GM19395 (cell line): ENCODE data around the gene PRRC2A.

ENCODE experiments used
- ATAC-seq: cut with Tn5 transposase; IDR thresholded peaks from one replicate; pipeline ENCODE4 v1.9.1; 2021; ENCODE audit warnings: mild to moderate bottlenecking, moderate library complexity; ENCODE audit not compliant: unreplicated experiment

The PRRC2A gene

DNA sequence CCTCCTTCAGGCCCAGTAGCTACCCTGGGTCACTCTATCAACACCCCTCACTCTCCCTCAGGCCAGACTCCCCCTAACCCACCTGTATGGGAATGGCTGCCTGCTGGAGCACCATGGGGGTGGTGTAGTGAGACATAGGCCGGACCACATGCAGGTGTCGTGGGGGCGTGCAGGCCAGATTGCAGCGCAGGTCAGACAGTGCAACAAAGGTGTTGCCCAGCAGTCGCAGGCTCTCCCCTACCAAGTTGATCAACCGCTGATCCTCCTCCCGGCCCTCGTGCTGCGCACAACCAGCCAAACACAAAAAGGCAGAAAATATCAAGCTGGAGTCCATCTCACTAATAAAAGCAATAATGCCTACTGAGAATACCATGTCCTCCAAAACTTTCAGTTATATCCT, 24.8 kb downstream of the PRRC2A start:
- no peak for ATAC-seq

DNA sequence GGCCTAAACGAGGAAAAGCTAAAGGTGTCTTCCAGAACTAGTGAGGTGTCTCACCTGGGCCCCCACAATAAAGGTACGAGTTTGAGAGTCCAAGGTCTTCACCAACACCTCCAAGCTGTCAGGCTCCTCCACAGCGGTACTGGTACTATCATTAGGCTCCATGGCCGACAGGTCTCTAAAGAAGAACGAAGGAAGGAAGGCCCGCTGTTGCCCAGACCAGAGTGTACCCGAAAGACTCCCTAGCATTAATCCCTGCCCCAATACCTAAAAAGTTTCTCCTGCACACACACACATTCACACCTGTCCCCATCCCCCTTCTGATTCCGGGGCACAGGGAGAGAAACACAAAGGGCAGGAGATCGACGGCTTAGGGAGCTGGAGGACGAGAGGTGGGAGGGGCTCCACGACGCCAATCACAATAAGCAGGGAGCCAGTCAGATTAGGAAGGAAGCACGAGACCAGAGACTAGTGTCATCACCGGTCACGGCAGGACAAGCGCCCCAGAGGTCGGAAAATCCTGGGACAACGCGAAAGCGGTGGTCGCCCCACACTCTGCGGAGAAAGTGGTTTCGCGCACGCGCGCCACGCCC, 31.2 kb downstream of the PRRC2A start:
- ATAC-seq = peak; percentile 26

DNA sequence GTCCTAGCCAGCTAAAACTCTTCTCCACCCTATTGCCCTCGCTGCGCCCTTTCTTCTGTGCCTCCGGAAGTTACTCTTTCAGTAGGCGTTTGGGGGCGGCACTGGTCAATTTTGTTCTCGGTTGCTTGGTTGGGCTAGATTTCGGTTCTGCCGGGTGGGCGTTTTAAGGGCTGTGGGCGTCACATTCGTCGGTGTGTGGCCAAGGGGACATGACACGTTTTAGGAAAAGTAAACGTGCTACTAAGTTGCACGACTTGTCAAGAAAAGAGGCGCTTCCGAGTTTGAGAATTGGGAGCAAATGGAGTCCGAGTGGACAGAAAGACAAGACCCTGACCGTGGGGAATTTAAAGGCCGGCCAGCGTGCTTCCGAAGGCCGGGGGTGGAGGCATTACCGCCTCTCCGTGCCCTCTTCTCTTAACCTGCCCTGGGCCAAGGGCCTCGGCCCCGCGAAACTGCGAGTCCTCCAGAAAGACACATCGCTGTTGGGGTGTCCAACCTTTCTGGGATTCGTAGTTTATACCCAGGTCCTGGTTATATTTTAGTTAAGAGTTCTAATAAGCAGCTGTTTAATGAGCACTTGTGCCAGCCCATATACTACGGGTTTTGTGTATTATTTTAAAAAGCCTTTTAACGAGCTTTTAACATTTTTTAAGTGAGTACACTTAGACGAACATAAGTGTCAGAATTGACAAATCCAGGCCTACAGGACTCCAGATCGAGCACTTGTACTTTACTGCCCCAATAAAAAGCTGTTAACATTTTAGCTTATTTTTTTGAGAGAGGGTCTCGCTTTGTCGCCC, 32.6 kb downstream of the PRRC2A start:
- peak; percentile 65 for ATAC-seq

DNA sequence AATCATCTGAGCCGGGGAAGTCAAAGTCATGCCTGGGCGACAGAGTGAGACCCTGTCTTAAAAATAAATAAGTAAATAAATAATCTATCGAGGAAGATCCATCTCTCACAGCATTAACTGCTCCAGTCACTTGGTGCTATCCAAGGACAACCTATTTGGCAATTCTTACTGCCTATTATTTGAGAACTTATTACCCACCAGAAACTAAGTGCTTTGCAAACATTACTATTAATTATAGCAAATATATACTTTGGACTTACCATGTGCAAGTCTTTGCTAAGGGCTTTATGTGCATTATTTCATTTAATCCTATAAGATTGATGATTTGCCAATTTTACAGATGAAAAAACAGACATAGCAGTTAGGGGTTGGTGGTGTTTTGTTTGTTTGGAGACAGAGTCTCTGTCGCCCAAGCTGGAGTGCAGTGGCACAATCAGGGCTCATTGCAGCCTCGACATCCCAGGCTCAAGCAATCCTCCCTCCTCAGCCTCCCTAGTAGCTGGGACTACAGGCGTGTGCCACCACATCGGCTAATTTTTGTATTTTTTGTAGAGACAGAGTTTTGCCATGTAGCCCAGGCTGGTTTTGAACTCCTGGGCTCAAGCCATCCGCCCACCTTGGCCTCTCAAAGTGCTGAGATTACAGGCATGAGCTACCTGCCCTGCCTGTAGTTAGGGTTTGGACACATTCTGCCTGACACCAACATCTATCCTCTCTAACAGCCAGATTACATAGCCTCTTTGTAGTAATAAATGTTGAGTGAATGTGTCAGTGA, 34.2 kb downstream of the PRRC2A start:
- no peak for ATAC-seq

DNA sequence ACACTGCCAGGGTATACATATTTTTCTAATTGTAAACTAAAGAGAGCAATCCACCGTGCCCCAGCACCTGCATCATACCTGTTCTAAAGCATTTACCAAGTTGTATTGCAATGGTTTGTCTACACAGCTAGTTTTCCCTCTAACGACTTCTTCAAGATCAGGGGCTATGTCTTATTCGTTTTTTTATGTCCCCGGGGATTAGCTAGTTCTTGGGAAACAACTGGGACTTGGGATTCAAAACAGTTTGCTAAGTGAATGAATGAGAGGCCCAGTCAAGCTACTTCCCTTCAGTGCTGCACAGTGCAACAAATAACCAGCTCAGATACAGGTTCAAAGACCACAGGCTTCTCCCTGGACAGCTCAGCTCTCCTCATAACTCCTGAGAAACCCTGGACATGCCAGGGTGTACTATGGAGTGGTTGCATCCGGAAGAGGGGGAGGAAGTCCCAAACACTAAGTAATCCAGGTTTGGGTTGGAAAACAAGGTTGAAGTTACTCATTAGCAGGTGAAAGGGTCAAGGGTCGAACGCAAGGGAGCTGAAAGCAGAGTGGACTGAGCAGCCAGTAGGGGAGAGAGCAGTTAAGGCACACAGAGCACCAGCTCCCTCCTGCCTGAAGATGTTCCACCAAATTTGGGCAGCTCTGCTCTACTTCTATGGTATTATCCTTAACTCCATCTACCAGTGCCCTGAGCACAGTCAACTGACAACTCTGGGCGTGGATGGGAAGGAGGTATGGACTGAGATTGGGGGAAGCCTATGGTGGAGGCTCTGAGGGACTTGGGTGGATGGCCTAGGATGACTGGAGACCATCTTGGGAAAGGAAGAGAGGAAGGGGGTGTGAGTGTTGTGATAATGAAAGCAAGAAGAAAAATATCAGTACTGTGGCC, 35.1 kb downstream of the PRRC2A start, which contains the start of gene APOM:
Gene APOM (plus strand): TSS at position 546 of the 889 bp plus-strand sequence. CDS start 73 bp downstream, at position 619.
- ATAC-seq = no peak

DNA sequence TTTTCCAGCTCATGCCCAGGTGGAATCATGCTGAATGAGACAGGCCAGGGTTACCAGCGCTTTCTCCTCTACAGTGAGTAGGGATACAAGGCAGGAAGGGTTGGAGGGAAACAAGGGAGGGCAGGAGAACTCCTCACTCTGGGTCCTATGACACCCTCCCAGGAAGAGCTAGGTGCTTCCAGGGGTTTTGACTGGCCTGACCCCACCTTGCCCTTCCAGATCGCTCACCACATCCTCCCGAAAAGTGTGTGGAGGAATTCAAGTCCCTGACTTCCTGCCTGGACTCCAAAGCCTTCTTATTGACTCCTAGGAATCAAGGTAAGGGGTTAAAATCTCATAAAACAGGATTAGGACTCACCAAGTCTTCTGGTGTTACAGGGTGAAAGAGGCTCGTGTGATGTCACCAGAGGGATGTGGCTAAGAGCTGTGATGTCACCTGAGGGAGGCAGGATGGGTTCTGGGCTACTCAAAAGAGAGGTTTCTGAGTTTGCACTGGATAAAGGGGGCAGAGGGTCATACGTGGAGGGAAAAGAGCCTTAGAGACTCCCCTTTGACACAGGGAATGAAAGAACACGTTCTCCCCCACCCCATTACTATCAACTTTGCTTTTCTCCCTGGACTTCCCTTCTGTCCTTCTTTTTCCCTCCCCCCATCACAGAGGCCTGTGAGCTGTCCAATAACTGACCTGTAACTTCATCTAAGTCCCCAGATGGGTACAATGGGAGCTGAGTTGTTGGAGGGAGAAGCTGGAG, 37.1 kb downstream of the PRRC2A start:
- ATAC-seq = no peak

DNA sequence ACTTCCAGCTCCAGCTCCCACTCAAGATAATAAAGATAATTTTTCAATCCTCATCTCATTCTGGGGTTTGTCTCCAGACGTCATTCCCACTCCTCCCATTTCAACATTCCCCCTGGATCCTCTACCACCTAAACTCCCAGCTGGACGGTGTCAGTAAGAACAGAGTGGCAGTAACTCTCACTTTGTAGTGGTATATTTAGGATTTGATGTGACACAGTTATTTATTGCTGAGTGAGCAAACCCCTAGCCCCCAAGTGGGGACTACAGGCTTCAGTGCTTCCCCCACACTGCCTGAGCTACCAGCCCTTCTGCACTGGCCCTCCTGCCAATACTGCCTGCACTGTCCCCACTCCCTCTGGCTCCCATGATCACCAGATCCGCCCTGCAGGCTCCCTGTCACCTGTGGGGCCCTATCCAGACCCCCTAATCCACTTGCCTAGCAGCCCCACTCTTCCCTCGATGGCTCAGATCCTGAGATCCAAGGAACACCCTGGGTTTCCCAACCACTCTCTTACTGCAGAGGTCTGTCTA, 37.7 kb downstream of the PRRC2A start:
- no peak for ATAC-seq

DNA sequence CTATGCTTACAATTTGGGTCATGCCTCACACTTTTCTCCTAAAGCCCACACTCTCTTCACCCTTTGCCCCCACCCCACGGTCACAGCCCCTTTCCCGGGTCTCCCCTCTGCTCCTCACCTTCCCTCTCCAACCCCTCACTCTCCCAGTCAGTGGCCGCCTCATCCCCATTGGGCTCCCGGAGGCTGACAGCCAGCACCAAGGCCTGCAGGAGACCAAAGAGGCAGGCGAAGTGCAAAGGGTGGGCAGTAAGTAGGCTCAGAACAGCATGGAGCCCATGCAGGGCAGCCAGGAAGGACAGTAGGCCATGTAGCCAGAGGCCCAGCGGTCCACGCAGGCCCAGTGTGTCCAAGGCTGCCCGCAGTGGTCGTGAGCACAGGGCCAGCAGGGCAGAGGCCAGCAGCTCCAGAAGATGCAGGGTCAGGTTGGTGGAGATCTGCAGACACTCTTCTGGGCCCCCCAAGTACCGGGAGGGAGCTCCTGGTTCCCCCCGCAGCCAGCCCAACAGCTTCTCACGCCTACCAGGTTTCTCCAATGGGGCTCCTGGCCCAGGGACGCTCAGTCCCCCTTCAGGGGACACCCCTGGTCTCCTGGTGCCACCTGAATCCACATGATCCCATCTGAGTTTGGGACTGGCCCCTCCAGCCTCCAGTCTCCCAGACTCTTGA, 38.6 kb downstream of the PRRC2A start:
- no peak for ATAC-seq

DNA sequence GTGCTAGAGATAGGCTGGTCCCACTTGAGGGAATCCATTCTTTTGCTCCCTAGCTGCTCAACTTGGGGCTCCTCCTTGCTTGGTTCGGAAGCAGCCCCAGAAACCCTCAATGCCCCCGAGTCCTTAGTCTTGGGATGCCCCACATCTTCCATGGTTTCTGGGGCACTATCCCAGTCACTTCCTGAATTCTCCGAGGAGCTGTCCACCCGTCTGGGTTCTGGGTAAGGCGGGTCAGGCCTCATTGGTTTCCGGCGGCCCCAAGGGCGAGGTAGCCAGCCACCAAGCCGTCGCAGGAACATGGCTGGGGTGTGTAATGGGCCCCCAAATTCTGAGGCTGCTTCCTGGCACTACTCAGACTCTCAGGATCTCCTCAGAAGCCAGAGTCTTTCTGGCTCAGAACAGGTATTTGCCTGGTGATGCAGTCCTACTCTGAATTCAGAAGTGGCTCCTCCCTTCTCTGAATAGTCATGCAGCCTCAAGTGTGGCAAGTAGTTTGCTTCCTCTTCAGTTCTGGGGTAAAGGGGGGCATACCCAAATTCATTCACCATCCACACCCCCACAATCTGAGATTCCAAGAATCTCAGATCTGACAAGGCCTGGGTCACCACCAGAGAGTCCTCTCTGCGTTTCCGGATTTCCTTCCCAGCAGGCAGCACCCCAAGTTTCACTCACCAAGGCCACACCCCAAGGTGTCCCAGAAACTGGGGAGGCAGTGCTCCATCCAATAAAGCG, 39.3 kb downstream of the PRRC2A start:
- ATAC-seq = no peak

DNA sequence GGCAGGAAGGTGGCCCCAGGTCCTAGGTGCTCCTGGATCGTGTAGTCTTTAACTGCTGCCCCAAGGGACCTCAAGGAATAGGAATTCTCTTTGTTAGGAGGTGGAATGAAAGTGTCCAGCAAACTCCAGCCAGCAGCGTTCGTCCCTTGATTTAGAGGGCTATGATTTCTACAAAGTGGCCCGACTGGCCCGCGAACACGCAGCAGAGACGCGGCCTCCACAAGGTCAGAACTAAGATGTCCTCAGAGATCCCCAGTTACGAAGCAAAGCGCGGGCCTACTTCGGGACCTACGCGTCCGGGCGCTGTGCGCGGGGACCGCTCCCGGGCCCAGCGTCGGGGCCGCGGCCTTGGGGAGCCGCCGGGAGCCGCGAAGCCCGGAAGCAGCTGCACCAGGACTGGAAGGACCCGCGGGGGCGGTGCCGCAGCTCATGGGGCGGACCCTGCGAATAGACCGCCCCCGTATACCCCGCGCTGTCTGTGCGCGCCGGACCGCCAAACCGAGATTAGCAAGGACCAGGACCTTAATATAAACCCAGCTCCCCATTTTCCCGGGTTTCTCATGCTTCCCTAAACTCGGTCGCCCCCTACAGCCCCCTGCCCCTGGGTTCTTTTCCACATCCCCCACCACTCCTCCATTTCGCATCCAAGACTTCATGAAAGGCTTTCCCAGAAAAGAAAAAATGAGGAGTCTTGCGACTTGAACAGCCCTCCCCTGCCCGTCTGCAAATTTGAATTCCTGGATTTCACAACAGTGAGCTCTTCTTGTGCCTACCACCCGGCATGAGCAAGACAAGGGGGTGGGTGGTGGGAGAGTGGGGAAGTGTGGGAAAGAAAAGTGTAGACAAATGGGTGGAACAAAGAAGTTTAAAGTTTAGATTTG, 40.1 kb downstream of the PRRC2A start, which contains the start of gene C6orf47:
Gene C6orf47 (minus strand): TSS at position 398 of the 881 bp plus-strand sequence. CDS start 831 bp downstream, outside the sequence.
- ATAC-seq = peak; percentile 42

DNA sequence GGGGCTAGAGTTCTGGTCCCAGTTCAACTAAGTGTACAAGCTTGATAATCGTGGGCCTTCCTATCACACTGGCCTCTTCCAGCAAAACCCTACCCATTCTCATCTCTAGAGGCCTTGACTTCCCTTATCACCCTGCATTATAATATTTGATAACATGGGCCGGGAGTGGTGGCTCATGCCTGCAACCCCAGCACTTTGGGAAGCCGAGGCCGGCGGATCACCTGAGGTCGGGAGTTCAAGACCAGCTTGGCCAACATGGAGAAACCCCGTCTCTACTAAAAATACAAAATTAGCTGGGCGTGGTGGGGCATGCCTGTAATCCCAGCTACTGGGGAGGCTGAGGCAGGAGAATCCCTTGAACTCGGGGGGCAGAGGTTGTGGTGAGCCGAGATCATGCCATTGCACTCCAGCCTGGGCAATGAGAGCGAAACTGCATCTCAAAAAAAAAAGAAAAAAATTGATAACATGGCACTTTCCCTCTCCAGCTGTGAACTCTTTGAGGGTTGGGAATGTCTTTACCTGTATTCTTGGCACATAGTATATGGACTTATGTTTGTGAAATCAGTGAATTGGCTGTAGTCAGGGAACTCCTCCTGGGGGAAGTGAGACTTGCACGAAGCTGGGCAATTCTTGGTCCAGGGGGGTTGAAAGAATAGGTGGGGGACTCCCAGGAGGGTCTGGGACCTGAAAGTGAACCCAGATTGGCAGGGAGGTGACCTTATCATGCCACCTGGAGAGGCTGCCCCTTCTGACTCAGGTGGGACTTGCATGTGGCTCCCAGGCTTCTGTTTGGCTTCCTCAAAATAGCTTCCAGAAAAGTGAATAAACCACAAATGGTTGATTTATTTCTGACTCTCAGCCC, 41.0 kb downstream of the PRRC2A start:
- ATAC-seq = no peak

DNA sequence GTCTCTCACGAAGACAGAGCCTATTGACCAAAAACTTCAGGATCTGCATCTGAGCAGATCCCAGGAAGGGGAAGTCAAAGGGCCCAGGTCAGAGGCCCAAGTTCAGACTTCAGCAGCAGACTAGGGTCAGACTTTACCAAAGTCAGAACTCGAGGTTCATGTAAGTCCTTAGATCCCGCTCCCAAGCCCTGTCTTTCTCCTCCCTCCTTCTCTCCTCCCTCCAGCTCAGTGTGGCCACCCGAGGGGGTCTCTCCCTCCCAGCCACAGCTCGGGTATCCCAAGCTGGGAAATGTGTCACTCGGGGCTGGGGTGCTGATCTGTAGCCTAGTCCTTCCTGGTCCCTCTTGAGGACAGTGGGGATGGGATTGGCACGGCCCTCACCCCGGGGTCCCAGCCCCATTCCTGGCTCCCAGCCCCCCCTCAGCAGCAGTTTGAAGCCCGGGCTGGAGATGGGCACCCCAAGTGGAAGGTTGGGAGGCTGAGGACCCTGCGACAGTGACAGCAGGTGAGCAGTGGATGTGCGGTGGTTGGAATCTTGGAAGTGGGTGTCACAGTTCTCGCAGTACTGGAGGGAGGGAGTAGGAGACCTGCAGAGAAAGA, 41.7 kb downstream of the PRRC2A start:
- ATAC-seq = no peak

DNA sequence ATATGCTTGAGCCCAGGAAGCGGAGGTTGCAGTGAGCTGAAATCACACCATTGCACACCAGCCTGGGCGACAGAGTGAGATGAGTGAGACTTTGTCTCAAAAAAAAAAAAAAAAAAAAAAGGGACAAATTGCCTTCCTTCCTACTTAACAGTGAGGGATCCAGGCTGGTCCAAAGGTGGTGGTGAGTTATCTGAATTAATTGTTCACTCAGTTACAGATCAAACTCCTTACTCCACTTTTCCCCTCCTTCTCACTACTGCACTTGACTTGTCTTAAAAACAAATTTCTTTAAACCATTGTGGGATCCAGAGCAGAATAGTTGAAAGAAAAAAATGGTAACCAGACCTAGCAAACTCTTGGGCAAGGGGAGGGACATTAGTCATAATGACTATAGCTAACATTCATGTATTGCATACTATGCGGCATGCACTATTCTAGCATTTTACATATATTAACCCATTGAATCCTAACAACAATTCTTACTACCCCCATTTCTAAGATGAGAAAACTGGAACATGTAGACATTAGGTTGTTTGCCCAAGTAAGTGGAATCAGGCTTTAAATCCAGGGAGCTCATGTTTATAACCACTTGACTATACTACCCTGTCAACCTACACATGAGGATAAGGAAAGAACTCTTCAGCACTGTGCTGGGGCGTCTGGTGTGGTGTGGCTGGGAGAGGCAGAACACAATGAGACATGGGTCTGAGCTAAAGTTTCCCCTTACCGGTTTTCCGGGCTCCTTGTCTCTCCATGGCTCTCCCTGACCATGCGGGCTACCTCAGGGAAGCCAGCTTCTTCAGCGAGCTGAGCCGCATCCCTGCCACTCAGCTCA, 42.8 kb downstream of the PRRC2A start:
- no peak for ATAC-seq

DNA sequence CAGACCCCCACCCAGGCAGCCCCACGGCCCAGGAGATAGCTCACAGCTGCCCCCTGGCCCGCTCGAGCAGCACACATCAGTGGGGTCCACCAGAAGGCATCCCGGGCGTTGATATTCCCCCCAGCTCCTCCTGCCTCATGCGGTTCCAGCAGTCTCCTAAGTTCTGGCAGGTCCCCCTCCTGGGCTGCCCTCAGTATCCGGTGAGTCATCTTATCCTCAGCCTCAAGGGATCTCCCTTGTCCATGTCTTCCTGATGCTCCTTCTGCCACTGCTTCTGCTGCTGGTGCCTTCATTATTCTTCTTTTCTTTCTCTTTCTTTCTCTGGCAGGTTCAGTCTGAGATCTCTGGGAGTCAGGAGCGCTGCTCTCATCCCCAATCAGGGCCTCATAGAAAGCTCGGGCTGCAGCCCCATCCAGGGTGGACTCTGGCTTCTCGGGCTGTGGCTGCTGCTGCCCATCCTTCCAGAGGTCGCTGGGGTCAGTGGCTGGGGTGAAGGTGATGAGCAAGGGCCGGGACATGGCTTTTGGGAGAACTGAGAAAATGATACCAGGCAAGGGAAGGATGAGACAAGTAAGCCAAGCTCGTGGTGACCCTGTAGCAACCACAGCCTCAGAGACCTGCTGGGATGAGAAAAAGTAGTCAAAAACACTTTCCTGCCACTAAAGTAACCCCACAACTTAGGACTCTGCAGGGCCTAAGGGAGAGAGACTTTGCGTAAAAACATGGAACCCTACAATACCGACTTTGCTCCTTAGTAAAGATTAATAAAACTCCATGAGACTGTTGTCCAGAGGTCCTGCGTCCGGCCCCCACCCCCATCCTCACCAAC, 43.7 kb downstream of the PRRC2A start:
- no peak for ATAC-seq
